Measurements from ENCODE around the gene GIMAP8.
"Not testable (repeated sequence)": the region's sequence is repeated elsewhere in the genome, so short reads cannot be mapped to it uniquely, and the experiment has no call there.

Gene GIMAP8

GRCh38 chr7:150515248-150516147, 65.1 kb downstream of the GIMAP8 start:
- peak overlapping the region; percentile 82; the same call in 1 of the 2 replicates for H3K4me3 ChIP-seq (ENCODE audit: low read length)
- TF ChIP-seq ZNF274 (IDR thresholded peaks at IDR 0.05; ENCODE audit: low read depth, low read length) = no peak

DNA sequence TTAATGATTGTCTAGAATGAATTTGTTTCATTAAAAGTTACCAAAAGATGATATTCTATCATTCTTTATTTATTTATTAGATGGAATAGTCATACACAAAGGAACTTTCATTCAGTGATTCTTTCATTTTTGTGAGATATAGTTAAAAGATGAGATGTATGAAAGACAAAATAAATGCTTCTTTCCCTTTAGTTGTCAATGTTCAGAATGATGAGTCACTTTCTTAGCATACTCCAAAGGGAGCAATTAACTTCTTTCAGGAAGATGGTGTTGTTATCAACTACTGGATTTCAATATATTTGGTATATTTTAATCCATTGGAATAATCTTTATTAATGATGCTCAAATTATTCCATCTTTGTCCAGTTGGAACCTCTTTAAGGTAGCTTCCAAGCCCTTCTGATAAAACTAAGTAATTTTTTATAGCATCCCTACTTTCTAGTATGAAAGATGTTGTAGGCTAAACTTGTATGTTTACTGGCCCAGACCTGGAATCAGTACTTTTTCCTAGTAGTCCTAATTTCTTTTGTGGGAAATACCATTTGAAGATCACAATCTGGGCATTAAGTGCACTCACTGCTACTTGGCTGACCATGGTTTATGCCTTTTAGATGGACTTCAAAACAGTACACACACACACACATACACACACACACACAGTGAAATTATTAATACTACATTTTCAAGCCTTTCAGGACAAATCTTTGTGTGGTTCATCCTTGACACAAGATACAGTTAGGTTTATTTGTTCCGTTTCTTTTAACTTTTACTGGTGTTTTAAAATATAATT, 66.7 kb downstream of the GIMAP8 start:
- TF ChIP-seq ZNF274 (IDR thresholded peaks at IDR 0.05; ENCODE audit: low read depth, low read length) = no peak
- no peak overlapping the region for H3K4me3 ChIP-seq (ENCODE audit: low read length)

DNA sequence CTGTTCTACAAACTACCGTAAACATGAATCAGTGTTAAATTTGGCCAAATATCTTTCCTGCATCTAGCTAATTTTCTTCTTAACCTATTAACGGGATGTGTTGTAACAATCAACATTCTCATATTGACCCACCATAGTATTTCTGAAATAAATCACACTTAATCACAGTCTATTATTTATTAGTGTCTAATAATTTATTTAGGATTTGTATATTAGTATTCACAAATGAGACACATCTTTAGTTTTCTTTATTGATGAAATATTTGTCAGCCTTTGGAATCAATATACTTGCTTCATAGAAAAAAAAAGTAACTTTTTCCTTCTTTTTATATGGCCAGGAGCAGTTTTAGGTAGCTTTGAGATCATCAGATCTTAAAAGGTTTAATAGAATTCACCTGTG, 68.9 kb downstream of the GIMAP8 start:
- no peak for TF ChIP-seq ZNF274 (IDR thresholded peaks at IDR 0.05; ENCODE audit: low read depth, low read length)

DNA sequence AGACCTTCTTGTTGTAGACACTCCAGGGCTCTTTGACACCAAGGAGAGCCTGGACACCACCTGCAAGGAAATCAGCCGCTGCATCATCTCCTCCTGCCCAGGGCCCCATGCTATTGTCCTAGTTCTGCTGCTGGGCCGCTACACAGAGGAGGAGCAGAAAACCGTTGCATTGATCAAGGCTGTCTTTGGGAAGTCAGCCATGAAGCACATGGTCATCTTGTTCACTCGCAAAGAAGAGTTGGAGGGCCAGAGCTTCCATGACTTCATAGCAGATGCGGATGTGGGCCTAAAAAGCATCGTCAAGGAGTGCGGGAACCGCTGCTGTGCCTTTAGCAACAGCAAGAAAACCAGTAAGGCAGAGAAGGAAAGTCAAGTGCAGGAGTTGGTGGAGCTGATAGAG, 69.7 kb downstream of the GIMAP8 start:
- no peak overlapping the region for H3K4me3 ChIP-seq (ENCODE audit: low read length)
- no peak for TF ChIP-seq ZNF274 (IDR thresholded peaks at IDR 0.05; ENCODE audit: low read depth, low read length)

More for the DNA sequence above, 68.9 kb downstream of the GIMAP8 start:
- no peak overlapping the region for H3K4me3 ChIP-seq (ENCODE audit: low read length)

- not testable (repeated sequence) for H3K4me3 ChIP-seq (ENCODE audit: low read length)
Observed at GRCh38 chr7:150522931-150523330, 72.5 kb downstream of the GIMAP8 start.

DNA sequence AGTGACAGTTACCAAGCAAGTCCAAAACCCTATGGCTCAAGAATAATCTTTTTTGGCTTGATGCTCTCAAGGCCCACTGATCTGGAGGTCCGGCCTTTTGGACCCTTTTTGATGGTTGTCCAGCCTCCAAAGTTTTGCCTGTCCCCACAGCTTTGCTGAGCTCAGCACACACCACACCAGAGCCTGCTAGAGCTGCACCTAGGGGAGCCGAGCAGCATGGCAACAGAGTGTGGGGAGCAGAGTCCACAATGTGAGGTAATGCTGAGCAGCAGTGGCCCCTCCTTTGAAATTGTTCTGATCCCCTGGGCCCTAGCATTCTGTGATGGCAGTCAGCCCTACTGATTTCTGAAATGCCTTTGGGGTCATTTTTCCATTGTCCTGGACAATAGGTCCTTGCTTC, 73.6 kb downstream of the GIMAP8 start:
- H3K4me3 ChIP-seq (ENCODE audit: low read length) = no peak overlapping the region
- no peak for TF ChIP-seq ZNF274 (IDR thresholded peaks at IDR 0.05; ENCODE audit: low read depth, low read length)

Measured in GM08714 (cell line).